Prostate gland (tissue), 1 donor: ENCODE measurements around the gene ARMC3.

ENCODE experiments used
- POLR2A ChIP-seq: fragments of 450-650 bp; IDR thresholded peaks from one replicate; pipeline ENCODE4 v1.6.1; 2016; ENCODE audit warnings: antibody characterized with exemption, mild to moderate bottlenecking
- POLR2AphosphoS5 ChIP-seq: sonication (generic); formaldehyde crosslinking; IDR thresholded peaks from one replicate; pipeline ENCODE4 v1.6.1; 2017; ENCODE audit warnings: antibody characterized with exemption

GRCh38 chr10:23055424-23056185, 127.8 kb downstream of the ARMC3 start:
- TF ChIP-seq POLR2A (no peak), POLR2AphosphoS5 (no peak)
